Natural killer cell (primary cell): ENCODE data around the gene ANKRD66. TPM values are rescaled to one million over a fixed set of nuclear protein-coding genes. Genes with fewer than 3 reads are reported as not detected.
"Not testable (repeated sequence)": the region's sequence is repeated elsewhere in the genome, so short reads cannot be mapped to it uniquely, and the experiment has no call there.

Experiments used
- ATAC-seq, 3 donors: fragments of 150-1000 bp in 2 of 3; fragments of 200-7000 bp in 1 of 3; cut with Tn5 transposase; 1 replicate in 1 of 3; 2 replicates in 2 of 3; pipeline ENCODE4 v1.10.0; 2021; ENCODE audit warnings: mild to moderate bottlenecking in 2 of 3, moderate library complexity in 2 of 3
- DNase-seq, 2 donors: peaks; one replicate each; pipeline versions ENCODE4 v3.0.0 to v3.0.0-alpha.2; 2013 to 2021; ENCODE audit warnings: mixed read lengths in 1 of 2
- H3K27ac ChIP-seq: one replicate; pipeline ENCODE4 v1.5.1; 2013; ENCODE audit warnings: mild to moderate bottlenecking, low read length
- H3K27me3 ChIP-seq: one replicate; pipeline ENCODE4 v1.6.1; 2013; ENCODE audit warnings: low read length; ENCODE audit not compliant: control insufficient read depth, insufficient read depth
- H3K36me3 ChIP-seq: one replicate; pipeline ENCODE4 v1.6.1; 2013; ENCODE audit warnings: low read length; ENCODE audit not compliant: control insufficient read depth, insufficient read depth
- H3K4me1 ChIP-seq: one replicate; pipeline ENCODE4 v1.6.1; 2013; ENCODE audit warnings: low read length; ENCODE audit not compliant: control insufficient read depth, insufficient read depth
- H3K4me3 ChIP-seq: one replicate; pipeline ENCODE4 v1.5.1; 2013; ENCODE audit warnings: low read length
- H3K9me3 ChIP-seq: one replicate; pipeline ENCODE4 v1.6.1; 2013; ENCODE audit warnings: low read length; ENCODE audit not compliant: control insufficient read depth, insufficient read depth
- H3K27ac Mint-ChIP-seq, 2 donors: one replicate each; pipeline ENCODE4 v1.8.0; 2022; ENCODE audit warnings: mild to moderate bottlenecking in 2 of 2, mixed read lengths in 2 of 2, moderate library complexity in 1 of 2
- H3K27me3 Mint-ChIP-seq, 2 donors: one replicate each; pipeline ENCODE4 v1.8.0; 2022; ENCODE audit warnings: low read depth in 2 of 2, mixed read lengths in 2 of 2
- H3K36me3 Mint-ChIP-seq: one replicate; pipeline ENCODE4 v1.8.0; 2022; ENCODE audit warnings: mixed read lengths
- H3K4me1 Mint-ChIP-seq, 2 donors: one replicate each; pipeline ENCODE4 v1.8.0; 2022; ENCODE audit warnings: mixed read lengths in 2 of 2
- H3K4me3 Mint-ChIP-seq: one replicate; pipeline ENCODE4 v1.8.0; 2022; ENCODE audit warnings: mild to moderate bottlenecking, moderate library complexity, mixed read lengths
- H3K9me3 Mint-ChIP-seq, 2 donors: one replicate each; pipeline ENCODE4 v1.8.0; 2022; ENCODE audit warnings: mixed read lengths in 2 of 2
- CTCF ChIP-seq: fragments of 200-600 bp; IDR thresholded peaks from one replicate; pipeline ENCODE4 v1.8.0; 2022; ENCODE audit warnings: antibody characterized with exemption
- WGBS: methylation state at CpG from one replicate; pipeline ENCODE4 v1.1.7; 2013; ENCODE audit warnings: missing lambda C conversion rate; ENCODE audit not compliant: insufficient coverage; 5-methylcytosine and 5-hydroxymethylcytosine counted together
- intact Hi-C: fragments of 100-400 bp; cut with micrococcal nuclease; formaldehyde crosslinking; loops from one replicate; pipeline ENCODE4 v1.14.2; 2022
- total RNA-seq, 4 donors: library from RNA; stranded (reverse); fragments of 120-200 nt in 1 of 4; gene quantifications; one replicate each; pipeline versions ENCODE4 v1.2.3 to v1.2.4, GENCODE V29; 2013 to 2022

Gene ANKRD66
- total RNA-seq, 3 donors from 2014 or later (not counting 1 experiment from before 2014, with no cell fraction given) = not detected

DNA sequence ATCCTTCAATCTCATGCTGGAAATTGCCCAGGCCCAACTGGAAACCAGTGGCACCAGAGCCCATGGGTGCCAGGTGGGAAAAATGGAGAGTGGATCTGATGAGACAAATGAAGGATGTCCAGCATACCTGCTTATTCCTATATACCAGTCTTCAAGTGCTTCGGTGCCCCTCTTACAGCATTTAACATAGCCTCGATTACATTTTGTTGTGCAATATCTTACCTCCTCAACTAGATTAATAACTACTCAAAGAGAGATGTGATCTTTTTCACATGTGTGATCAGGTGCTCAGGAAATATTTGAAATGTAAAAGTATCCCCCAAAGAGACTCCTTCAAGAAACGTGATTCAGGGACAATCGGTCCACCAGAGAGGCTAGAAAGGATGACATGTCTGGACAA, 4.8 kb upstream of the ANKRD66 start:
- DNase-seq (no peak), ATAC-seq (no peak)
- no peaks in the 10 kb centered on the region for H3K36me3 Mint-ChIP-seq
- H3K4me3 Mint-ChIP-seq = no peak overlapping the region
- no peak overlapping the region for H3K27ac ChIP-seq
- no peaks in the 10 kb centered on the region for H3K36me3 ChIP-seq
- no peaks in the 10 kb centered on the region for H3K4me1 Mint-ChIP-seq
- H3K9me3 ChIP-seq = no peaks in the 10 kb centered on the region
- H3K27me3 ChIP-seq = no peaks in the 10 kb centered on the region
- WGBS = 85% methylated on average over 4 of the region's 4 CpGs
- no peak for TF ChIP-seq CTCF
- H3K4me1 ChIP-seq = no peaks in the 10 kb centered on the region
- H3K27me3 Mint-ChIP-seq = peaks cover 18 to 36% of the 10 kb centered on the region in 2 donors
- peaks cover 2 to 4% of the 10 kb centered on the region in 2 donors for H3K9me3 Mint-ChIP-seq
- H3K27ac Mint-ChIP-seq = no peak overlapping the region
- intact Hi-C loops = no loop called here
- H3K4me3 ChIP-seq = no peak overlapping the region

- Mint-ChIP-seq H3K27me3 (peaks cover 10 to 21% of the 10 kb centered on the region in 2 donors), H3K27ac (no peak overlapping the region), H3K4me1 (no peaks in the 10 kb centered on the region), H3K36me3 (no peaks in the 10 kb centered on the region), H3K9me3 (peaks cover 2 to 4% of the 10 kb centered on the region in 2 donors), H3K4me3 (no peak overlapping the region)
- ATAC-seq (no peak), DNase-seq (no peak)
- no peak for TF ChIP-seq CTCF
- Histone ChIP-seq H3K9me3 (no peaks in the 10 kb centered on the region), H3K36me3 (no peaks in the 10 kb centered on the region), H3K27me3 (no peaks in the 10 kb centered on the region), H3K4me3 (no peak overlapping the region), H3K27ac (no peak overlapping the region), H3K4me1 (no peaks in the 10 kb centered on the region)
- WGBS = no CpG with 5 or more reads among the region's 1 CpG
- intact Hi-C loops = no loop called here
Observed at GRCh38 chr6:46743425-46744158, 3.1 kb upstream of the ANKRD66 start.

DNA sequence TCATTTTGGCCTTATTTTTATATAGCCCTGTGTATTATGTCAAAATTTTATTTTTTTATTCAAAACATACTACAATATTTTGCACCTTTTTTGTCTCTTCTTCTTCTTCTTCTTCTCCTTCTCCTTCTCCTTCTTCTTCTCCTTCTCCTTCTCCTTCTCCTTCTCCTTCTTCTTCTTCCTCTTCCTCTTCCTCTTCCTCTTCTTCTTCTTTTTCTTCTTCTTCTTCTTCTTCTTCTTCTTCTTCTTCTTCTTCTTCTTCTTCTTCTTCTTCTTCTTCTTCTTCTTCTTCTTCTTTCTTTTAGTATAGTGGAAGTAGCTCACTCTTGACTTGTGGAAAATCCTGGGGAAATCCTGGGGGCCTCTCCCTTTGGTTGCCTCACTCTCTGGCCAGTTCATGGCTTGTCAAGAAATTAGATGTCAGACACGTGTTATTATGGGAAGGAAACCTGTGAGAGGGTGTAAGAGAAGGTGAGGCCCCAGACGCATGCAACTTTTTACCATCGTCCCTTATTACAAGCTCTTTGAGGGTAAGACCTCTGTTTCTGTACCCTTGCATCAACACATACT, 2.5 kb upstream of the ANKRD66 start:
- ATAC-seq, H3K27ac ChIP-seq, H3K36me3 Mint-ChIP-seq, H3K9me3 Mint-ChIP-seq, H3K4me3 Mint-ChIP-seq, H3K9me3 ChIP-seq, H3K36me3 ChIP-seq, DNase-seq, H3K27ac Mint-ChIP-seq, H3K4me1 Mint-ChIP-seq, intact Hi-C loops, H3K4me3 ChIP-seq, H3K27me3 ChIP-seq, H3K4me1 ChIP-seq: not testable (repeated sequence)
- 89% methylated on average over 3 of the region's 3 CpGs for WGBS
- peaks cover 10 to 24% of the 10 kb centered on the region in 2 donors for H3K27me3 Mint-ChIP-seq

DNA sequence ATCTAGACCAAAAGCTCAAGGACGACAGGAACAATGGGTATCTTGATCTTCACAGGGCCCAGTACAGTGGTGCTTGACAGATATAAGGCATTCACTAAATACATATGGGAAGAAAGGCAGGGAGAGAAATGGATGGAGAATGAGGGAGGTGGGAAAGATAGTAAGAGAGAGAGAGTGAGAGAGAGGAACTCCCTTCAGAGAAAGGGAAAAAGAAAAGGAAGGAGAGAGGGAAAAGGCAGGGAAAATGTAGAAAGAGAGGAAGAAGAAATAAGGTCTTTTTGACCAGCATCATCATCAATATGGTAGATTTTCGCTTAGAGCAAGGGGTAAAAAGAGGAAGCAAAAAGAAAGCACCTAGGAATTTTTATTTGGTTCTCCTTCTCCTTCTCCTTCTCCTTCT, 760 bp upstream of the ANKRD66 start:
- no peak for TF ChIP-seq CTCF
- no peak overlapping the region for H3K4me3 ChIP-seq
- Mint-ChIP-seq H3K9me3 (peaks cover 2 to 4% of the 10 kb centered on the region in 2 donors), H3K27ac (no peak overlapping the region), H3K4me3 (no peak overlapping the region), H3K27me3 (peaks cover 10 to 24% of the 10 kb centered on the region in 2 donors), H3K36me3 (no peaks in the 10 kb centered on the region), H3K4me1 (no peaks in the 10 kb centered on the region)
- H3K36me3 ChIP-seq = no peaks in the 10 kb centered on the region
- intact Hi-C loops = no loop called here
- ATAC-seq (no peak), DNase-seq (no peak)
- H3K9me3 ChIP-seq = no peaks in the 10 kb centered on the region
- no peaks in the 10 kb centered on the region for H3K4me1 ChIP-seq
- H3K27me3 ChIP-seq = no peaks in the 10 kb centered on the region
- 45% methylated on average over 2 of the region's 2 CpGs for WGBS
- no peak overlapping the region for H3K27ac ChIP-seq
